VCaP (cell line): Measurements from ENCODE around the gene IL1RL1.

Experiments
- H3K27ac ChIP-seq: fragments of 450-650 bp; 2 replicates; pipeline ENCODE4 v1.5.1; 2017
- CTCF ChIP-seq: fragments of 450-650 bp; conservative IDR thresholded peaks from 2 replicates; pipeline ENCODE4 v1.5.1; 2017; ENCODE audit warnings: mild to moderate bottlenecking, moderate library complexity

IL1RL1 gene

GRCh38 chr2:102383722-102384121, 72.4 kb downstream of the IL1RL1 start:
- H3K27ac ChIP-seq = no peak overlapping the region

GRCh38 chr2:102385522-102385921, 74.2 kb downstream of the IL1RL1 start:
- no peak for TF ChIP-seq CTCF

More at GRCh38 chr2:102383722-102384121, 72.4 kb downstream of the IL1RL1 start:
- TF ChIP-seq CTCF = no peak

GRCh38 chr2:102386004-102386403, 74.6 kb downstream of the IL1RL1 start:
- H3K27ac ChIP-seq = no peak overlapping the region

More at GRCh38 chr2:102385522-102385921, 74.2 kb downstream of the IL1RL1 start:
- no peak overlapping the region for H3K27ac ChIP-seq

GRCh38 chr2:102386867-102387541, 75.6 kb downstream of the IL1RL1 start:
- H3K27ac ChIP-seq = no peak overlapping the region
- no peak for TF ChIP-seq CTCF

More at GRCh38 chr2:102386004-102386403, 74.6 kb downstream of the IL1RL1 start:
- TF ChIP-seq CTCF = no peak

- no peak overlapping the region for H3K27ac ChIP-seq
- TF ChIP-seq CTCF = no peak
These were observed 76.6 kb downstream of the IL1RL1 start for GRCh38 chr2:102387763-102388546.

GRCh38 chr2:102391565-102391964, 80.2 kb downstream of the IL1RL1 start:
- no peak overlapping the region for H3K27ac ChIP-seq
- TF ChIP-seq CTCF = no peak

- TF ChIP-seq CTCF = no peak
- H3K27ac ChIP-seq = no peak overlapping the region
These were observed 80.7 kb downstream of the IL1RL1 start for GRCh38 chr2:102392096-102392495.
